Endometrium (tissue), 2 donors: Measurements from ENCODE around the gene WDR86.
A peak's percentile ranks its signal among the peaks of the same experiment; 100 is the strongest.

ENCODE experiments used
- FAIRE-seq: peaks from 2 replicates; lab custom pipeline; 2012; peaks lifted over from hg19 to GRCh38; lab: Jason Lieb, UNC
- donor health status: control.
- donor health status: control.

Gene WDR86

DNA sequence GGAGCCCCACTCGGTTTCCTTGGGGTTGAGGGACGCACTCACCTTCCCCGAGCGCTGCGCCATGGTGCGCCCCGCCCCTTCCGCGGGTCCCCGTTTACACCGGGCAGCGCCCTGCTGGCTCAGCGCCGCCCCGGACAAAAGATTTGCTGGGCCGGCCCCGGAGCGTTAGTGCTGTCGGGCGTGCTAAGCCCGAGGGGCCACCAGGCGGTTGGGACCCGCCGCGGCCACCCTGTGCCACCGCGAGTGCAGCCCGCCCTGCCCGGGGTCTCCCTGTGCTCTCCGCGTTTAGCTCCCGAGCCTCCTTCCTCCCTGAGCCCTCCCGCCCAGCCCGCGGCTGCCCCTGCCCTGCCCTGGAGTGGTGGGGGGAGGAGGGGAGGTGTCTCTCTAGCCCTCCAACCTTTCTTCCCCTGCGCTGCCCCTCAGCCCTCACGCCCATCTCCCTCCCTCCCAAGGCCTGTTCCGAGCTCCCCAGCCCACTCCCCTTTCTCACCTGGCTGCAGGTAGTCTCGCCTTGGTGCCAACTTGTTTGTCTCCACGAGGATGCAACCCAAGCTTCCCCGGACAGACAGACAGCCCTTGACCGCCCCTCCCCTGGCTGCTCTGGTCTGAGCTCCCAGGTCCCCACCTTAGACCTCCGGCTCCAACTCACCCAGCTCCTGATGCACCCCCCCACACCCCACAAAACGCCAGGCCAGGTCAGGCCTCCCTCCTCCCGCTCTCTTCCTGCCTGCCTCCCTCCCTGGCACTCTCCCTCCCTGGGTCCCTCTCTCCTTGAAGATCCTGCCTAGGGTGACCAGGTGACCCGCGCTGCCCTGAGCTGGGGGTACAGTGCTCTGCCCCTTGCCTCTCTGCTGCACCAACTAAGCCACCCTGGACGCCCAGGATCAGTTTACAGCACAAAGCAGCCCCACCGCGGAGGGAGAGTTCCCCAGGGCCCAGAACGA is 30.3 kb upstream of the WDR86 start, which contains the start of gene CRYGN:
TSS of gene CRYGN (minus strand) at position 287 of the 944 bp plus-strand sequence. CDS start at position 63, 224 bp downstream.
- no peak for FAIRE-seq

GRCh38 chr7:151438864-151439601 is 29.2 kb upstream of the WDR86 start:
- no peak for FAIRE-seq

DNA sequence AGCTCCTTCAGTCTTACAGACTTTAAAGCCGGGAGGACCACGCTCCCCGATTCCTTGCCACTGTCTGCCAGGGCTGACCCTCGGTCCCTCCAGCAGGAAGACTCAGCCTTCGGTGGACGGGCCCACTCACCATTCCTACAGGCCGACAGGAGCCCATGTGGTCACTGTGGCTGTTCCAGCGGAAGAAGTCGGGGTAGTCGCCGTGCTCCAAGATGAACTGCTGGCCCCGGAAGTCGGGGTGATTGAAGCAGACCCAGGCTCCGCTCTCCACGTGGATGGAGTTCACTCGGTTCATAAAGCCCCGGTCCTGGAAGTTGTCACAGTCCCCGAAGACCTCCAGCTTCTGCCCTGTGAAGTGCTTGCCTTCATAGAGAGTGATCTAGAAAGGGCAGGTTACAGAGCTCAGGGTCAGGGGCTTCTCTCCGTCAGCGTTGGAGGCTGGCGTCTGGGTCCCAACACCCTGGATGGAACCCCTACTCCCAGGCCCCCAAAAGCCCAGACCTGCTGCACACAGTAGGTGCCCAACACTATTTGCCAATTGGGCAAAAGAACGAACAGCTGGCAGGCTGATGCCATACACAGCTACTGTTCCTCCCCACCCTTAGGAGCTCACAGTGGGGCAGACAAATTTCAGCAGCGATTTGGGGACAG is 28.2 kb upstream of the WDR86 start:
- FAIRE-seq: no peak

- FAIRE-seq: no peak
Observed at GRCh38 chr7:151437159-151437553, 27.3 kb upstream of the WDR86 start.

GRCh38 chr7:151436446-151437158 is 26.8 kb upstream of the WDR86 start:
- no peak for FAIRE-seq

DNA sequence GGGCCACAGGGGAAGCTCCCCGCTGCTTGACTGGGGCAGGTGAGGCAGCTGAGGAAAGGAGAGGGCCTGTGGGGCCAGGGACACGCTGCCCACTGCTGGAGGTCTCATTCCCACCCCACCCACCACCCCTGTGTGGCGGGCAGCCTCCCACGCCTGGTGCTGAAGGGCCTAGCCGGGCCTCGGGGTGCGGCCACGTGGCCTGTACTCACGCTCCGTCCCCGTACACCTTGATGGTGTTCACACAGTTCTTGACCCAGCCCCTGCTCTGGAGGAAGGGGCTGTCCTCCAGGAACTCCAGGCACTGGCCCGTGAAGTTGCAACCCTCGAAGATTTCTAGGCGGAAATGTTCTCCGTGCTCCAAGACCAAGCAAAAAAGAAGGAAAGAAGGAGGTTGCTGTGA is 26.1 kb upstream of the WDR86 start:
- no peak for FAIRE-seq

DNA sequence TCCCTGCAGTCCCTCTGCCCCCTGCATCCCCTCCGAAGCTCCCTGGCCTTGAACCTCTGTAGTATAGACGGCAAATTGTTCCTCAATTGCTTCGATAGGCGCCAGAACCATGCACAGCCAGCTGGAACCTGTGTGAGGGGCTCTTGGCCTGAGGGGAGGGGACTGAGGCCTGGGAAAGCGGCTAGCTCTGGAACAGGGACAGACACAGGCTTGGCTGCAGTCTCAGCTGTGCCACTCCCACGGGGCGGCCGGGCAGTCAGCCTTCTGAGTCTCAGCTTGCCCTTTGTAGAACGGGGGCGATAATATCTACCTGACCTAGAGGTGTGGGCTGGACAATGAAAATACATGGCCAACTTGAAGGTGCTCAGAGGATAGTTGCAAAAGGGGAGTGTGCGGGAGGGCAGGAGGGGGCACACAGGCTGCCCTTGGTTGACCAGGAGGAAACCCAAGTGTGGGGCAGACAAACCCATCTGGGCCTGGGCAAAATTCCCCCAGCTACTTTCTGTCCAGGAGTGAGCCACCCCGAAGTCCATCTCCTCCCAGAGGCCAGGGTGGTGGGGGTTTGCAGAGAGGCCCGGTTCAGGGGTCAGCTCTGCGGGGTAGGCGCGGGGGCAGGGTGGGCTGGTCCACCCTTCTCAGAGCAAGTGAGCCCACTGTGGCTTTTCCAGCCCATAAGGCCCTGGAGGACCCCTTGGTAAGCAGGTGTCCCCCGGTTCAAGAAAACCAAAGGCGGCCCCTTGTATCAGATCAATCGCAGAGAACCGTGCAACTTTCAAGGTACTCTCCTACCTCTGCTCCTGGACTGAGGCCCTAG is 25.5 kb upstream of the WDR86 start:
- no peak for FAIRE-seq

- no peak for FAIRE-seq
Observed at GRCh38 chr7:151434549-151434948, 24.7 kb upstream of the WDR86 start.

DNA sequence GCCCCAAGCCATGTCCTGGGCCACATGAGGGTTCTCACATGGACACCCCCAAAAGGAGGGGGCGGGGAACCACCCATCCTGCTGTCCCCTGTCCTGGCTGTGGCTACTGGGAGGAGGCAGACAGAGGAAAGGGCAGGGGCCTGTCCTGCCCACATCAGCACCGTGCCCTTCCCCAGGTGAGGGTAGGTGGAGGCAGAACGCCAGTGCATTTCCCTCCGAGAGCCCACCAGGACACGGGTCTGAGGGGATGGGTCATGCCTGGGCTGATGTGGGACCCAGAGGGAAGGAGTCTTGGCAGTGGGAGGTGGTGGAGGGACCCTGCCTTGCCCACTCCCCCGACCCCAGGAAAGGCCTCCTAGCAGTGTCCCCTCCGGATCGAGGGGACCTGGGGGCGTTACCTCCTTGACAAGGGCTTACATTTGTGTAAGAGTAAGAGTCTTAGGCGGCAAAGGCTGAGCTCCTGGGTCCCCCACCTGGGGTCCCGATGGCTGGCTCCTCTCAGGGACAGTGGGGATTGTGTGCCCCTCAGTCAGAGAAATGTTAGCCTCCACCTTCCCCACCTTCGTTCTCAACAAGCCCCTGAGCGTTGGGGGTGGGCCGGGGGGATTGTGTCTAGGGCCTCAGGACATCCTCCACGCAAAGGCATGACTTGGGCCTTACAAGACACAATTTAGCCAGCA is 24.0 kb upstream of the WDR86 start:
- FAIRE-seq: no peak

GRCh38 chr7:151432658-151433521 is 23.1 kb upstream of the WDR86 start:
- FAIRE-seq: no peak

DNA sequence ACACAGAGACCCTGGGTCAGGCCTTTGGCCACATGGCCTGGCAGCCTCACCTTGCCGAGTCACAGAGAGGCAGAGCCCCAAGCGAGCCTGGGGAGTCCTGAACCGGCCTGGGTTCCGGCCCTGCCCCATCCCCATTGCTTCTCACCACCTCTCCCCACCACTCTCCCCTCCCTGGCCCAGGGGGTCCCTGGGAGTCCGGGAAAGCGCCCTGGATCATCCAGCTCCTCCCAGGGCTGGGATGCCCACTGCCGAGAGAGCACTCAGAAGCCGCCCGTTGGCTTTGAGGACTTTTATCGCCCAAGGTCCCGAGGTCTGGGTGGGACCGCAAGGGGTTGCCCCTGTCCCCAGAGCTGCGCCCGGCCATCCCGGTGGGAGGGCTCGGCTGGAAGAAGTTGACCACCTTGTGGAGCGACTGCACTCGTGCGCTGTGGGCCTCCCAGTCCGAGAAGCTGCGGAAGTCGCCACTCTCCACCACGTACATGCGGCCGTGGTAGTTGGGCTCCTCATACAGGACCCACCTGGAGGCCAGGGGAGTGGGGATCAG is 22.0 kb upstream of the WDR86 start:
- no peak for FAIRE-seq

GRCh38 chr7:151431281-151431767 is 21.5 kb upstream of the WDR86 start:
- no peak for FAIRE-seq

DNA sequence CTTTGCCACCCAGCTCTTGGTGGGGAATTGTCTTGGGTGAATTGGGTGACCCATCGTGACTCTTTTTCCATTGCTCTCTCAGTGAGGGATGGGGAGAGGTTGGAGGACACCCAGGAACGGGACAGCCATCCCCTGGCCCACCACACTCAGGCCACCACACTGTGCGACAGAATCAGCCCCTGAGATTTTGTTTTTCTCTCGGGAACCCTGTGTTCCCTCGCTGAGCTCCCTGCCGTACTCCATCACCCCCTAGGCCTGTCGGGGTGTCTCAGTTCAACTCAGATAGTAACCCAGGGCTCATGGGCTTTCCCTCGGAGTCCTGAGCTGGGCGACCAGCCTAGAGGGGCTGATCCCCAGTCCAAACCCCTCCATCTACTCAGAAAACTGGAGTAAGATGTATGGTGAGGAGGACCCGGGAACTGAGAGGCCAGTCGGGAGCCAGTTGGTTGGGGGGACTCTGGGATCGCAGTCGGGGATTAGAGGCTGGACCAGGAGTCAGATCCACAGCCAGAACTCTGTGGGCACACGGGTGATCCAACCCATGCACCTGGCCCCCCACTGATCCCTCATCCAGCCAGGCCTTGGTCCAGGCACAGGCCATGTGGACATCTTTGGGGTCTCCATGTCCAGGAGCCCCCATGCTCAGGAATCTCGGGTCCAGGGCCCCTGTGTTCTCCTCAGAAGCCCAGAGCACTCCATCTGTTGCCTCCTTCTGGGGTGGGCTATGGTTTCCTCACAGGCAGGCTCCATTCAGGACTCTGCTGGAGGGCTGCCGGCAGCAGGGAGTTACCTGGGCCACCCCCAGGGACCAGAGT is 20.8 kb upstream of the WDR86 start:
- FAIRE-seq: no peak

DNA sequence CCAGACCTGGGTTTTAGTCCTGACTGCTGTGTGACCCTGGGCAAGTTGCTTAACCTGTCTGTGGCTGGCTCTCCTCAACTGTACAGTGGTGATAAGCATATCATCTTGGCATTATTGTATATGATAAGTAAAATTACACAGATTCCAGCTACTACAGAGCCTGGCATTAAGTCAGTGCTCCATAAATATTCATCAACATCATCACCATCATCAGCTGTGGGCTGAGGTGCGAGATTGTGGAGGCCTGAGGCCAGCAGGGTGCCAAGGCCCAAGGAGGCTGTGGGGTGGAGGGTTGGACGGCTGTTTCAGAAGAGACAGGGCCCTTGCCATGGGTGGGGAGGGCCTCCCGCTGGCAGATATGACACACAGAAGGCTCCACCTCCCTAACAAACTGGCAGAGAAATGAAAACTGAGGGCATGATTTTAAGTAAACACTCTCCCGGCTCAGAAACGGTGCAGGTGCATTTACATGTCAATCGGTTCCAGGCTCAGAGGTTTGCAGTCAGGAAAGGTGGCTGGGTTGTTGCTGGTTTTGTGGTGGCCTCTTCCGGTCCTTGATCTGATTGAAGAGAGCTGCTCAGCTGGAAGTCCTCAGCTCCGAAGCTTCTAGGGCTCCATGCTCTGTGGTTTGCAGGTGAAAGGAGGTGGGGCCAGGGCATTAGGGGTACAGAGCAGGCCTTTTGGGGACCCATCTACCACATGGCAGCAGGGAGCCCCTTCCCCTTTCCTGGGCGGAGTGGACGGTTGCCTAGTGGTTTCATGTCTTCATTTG is 19.9 kb upstream of the WDR86 start:
- FAIRE-seq: no peak

- FAIRE-seq: no peak
Observed at GRCh38 chr7:151429237-151429559, 19.4 kb upstream of the WDR86 start.

GRCh38 chr7:151428378-151429236 is 18.8 kb upstream of the WDR86 start:
- peak; percentile 84 for FAIRE-seq
